ENCODE measurements around the gene COLEC12.

COLEC12 gene

GRCh38 chr18:429030-429429, 71.5 kb downstream of the COLEC12 start:
- Histone ChIP-seq H3K4me3 (no peak overlapping the region), H3K36me3 (replicated peaks) (no peaks in the 10 kb centered on the region), H3K4me1 (no peaks in the 10 kb centered on the region), H3K27me3 (ENCODE audit: low read depth) (no peaks in the 10 kb centered on the region), H3K9me3 (no peaks in the 10 kb centered on the region)
- DNase-seq (ENCODE audit: low spot score in 2 of 2), result no peak
- in situ Hi-C loops (cut with MboI; ENCODE audit: low sequenced_read_pairs), result no loop called here

- in situ Hi-C loops (cut with MboI; ENCODE audit: low sequenced_read_pairs), result no loop called here
- DNase-seq (ENCODE audit: low spot score in 2 of 2), result no peak
- no peaks in the 10 kb centered on the region for H3K36me3 ChIP-seq (replicated peaks)
- no peaks in the 10 kb centered on the region for H3K27me3 ChIP-seq (ENCODE audit: low read depth)
- no peaks in the 10 kb centered on the region for H3K9me3 ChIP-seq
- H3K4me3 ChIP-seq, result no peak overlapping the region
- no peaks in the 10 kb centered on the region for H3K4me1 ChIP-seq
These were observed 73.5 kb downstream of the COLEC12 start for GRCh38 chr18:427005-427404.

- H3K27me3 ChIP-seq (ENCODE audit: low read depth), result no peaks in the 10 kb centered on the region
- H3K4me1 ChIP-seq, result no peaks in the 10 kb centered on the region
- no peak for DNase-seq (ENCODE audit: low spot score in 2 of 2)
- H3K9me3 ChIP-seq, result no peaks in the 10 kb centered on the region
- no peak overlapping the region for H3K4me3 ChIP-seq
- H3K36me3 ChIP-seq (replicated peaks), result no peaks in the 10 kb centered on the region
- in situ Hi-C loops (cut with MboI; ENCODE audit: low sequenced_read_pairs), result no loop called here
These were observed 75.3 kb downstream of the COLEC12 start for GRCh38 chr18:425106-425745.

GRCh38 chr18:424668-425067, 75.8 kb downstream of the COLEC12 start:
- Histone ChIP-seq H3K4me3 (no peak overlapping the region), H3K4me1 (no peaks in the 10 kb centered on the region)
- in situ Hi-C loops (cut with MboI; ENCODE audit: low sequenced_read_pairs), result no loop called here

GRCh38 chr18:424071-424661, 76.3 kb downstream of the COLEC12 start:
- H3K36me3 ChIP-seq (replicated peaks), result no peaks in the 10 kb centered on the region
- in situ Hi-C loops (cut with MboI; ENCODE audit: low sequenced_read_pairs), result no loop called here

More at GRCh38 chr18:424668-425067, 75.8 kb downstream of the COLEC12 start:
- Histone ChIP-seq H3K9me3 (no peaks in the 10 kb centered on the region), H3K27me3 (ENCODE audit: low read depth) (no peaks in the 10 kb centered on the region), H3K36me3 (replicated peaks) (no peaks in the 10 kb centered on the region)
- DNase-seq (ENCODE audit: low spot score in 2 of 2), result no peak

GRCh38 chr18:422966-423365, 77.5 kb downstream of the COLEC12 start:
- H3K36me3 ChIP-seq (replicated peaks), result no peaks in the 10 kb centered on the region
- H3K27me3 ChIP-seq (ENCODE audit: low read depth), result no peaks in the 10 kb centered on the region
- no peaks in the 10 kb centered on the region for H3K9me3 ChIP-seq
- no peak for DNase-seq (ENCODE audit: low spot score in 2 of 2)
- in situ Hi-C loops (cut with MboI; ENCODE audit: low sequenced_read_pairs), result no loop called here
- H3K4me1 ChIP-seq, result no peaks in the 10 kb centered on the region
- no peak overlapping the region for H3K4me3 ChIP-seq

More at GRCh38 chr18:424071-424661, 76.3 kb downstream of the COLEC12 start:
- Histone ChIP-seq H3K4me3 (no peak overlapping the region), H3K9me3 (no peaks in the 10 kb centered on the region), H3K27me3 (ENCODE audit: low read depth) (no peaks in the 10 kb centered on the region), H3K4me1 (no peaks in the 10 kb centered on the region)
- DNase-seq (ENCODE audit: low spot score in 2 of 2), result no peak

- no peaks in the 10 kb centered on the region for H3K27me3 ChIP-seq (ENCODE audit: low read depth)
- H3K36me3 ChIP-seq (replicated peaks), result no peaks in the 10 kb centered on the region
- H3K4me3 ChIP-seq, result no peak overlapping the region
- H3K9me3 ChIP-seq, result no peaks in the 10 kb centered on the region
- no peaks in the 10 kb centered on the region for H3K4me1 ChIP-seq
- in situ Hi-C loops (cut with MboI; ENCODE audit: low sequenced_read_pairs), result no loop called here
- DNase-seq (ENCODE audit: low spot score in 2 of 2), result no peak
These were observed 79.0 kb downstream of the COLEC12 start for GRCh38 chr18:421247-422155.

GRCh38 chr18:420661-421246, 79.7 kb downstream of the COLEC12 start:
- in situ Hi-C loops (cut with MboI; ENCODE audit: low sequenced_read_pairs), result no loop called here
- H3K27me3 ChIP-seq (ENCODE audit: low read depth), result no peaks in the 10 kb centered on the region
- no peak overlapping the region for H3K4me3 ChIP-seq
- H3K4me1 ChIP-seq, result no peaks in the 10 kb centered on the region
- no peak for DNase-seq (ENCODE audit: low spot score in 2 of 2)
- H3K36me3 ChIP-seq (replicated peaks), result no peaks in the 10 kb centered on the region
- no peaks in the 10 kb centered on the region for H3K9me3 ChIP-seq

- H3K36me3 ChIP-seq (replicated peaks), result no peaks in the 10 kb centered on the region
- H3K9me3 ChIP-seq, result no peaks in the 10 kb centered on the region
- H3K4me3 ChIP-seq, result no peak overlapping the region
- no peaks in the 10 kb centered on the region for H3K27me3 ChIP-seq (ENCODE audit: low read depth)
- DNase-seq (ENCODE audit: low spot score in 2 of 2), result no peak
- in situ Hi-C loops (cut with MboI; ENCODE audit: low sequenced_read_pairs), result no loop called here
- no peaks in the 10 kb centered on the region for H3K4me1 ChIP-seq
These were observed 80.8 kb downstream of the COLEC12 start for GRCh38 chr18:419541-420175.

GRCh38 chr18:417495-417894, 83.0 kb downstream of the COLEC12 start:
- DNase-seq (ENCODE audit: low spot score in 2 of 2), result no peak
- H3K36me3 ChIP-seq (replicated peaks), result no peaks in the 10 kb centered on the region
- in situ Hi-C loops (cut with MboI; ENCODE audit: low sequenced_read_pairs), result no loop called here
- H3K9me3 ChIP-seq, result no peaks in the 10 kb centered on the region
- H3K4me1 ChIP-seq, result no peaks in the 10 kb centered on the region
- no peak overlapping the region for H3K4me3 ChIP-seq
- H3K27me3 ChIP-seq (ENCODE audit: low read depth), result no peaks in the 10 kb centered on the region

- no peak overlapping the region for H3K4me3 ChIP-seq
- in situ Hi-C loops (cut with MboI; ENCODE audit: low sequenced_read_pairs), result no loop called here
- no peaks in the 10 kb centered on the region for H3K4me1 ChIP-seq
These were observed 83.6 kb downstream of the COLEC12 start for GRCh38 chr18:416930-417329.

GRCh38 chr18:415617-416612, 84.6 kb downstream of the COLEC12 start:
- H3K36me3 ChIP-seq (replicated peaks), result no peaks in the 10 kb centered on the region
- H3K4me1 ChIP-seq, result no peaks in the 10 kb centered on the region
- H3K9me3 ChIP-seq, result no peaks in the 10 kb centered on the region
- H3K4me3 ChIP-seq, result no peak overlapping the region
- no peaks in the 10 kb centered on the region for H3K27me3 ChIP-seq (ENCODE audit: low read depth)
- in situ Hi-C loops (cut with MboI; ENCODE audit: low sequenced_read_pairs), result no loop called here
- DNase-seq (ENCODE audit: low spot score in 2 of 2), result no peak

More at GRCh38 chr18:416930-417329, 83.6 kb downstream of the COLEC12 start:
- Histone ChIP-seq H3K9me3 (no peaks in the 10 kb centered on the region), H3K27me3 (ENCODE audit: low read depth) (no peaks in the 10 kb centered on the region), H3K36me3 (replicated peaks) (no peaks in the 10 kb centered on the region)
- no peak for DNase-seq (ENCODE audit: low spot score in 2 of 2)

All from HAP-1 (cell line).